ENCODE data around the gene R3HDM1.

The R3HDM1 gene

GRCh38 chr2:135736546-135736945 is 205.3 kb downstream of the R3HDM1 start:
- Histone ChIP-seq H2BK12ac (ENCODE audit: low read length) (no peak overlapping the region), H3K14ac (ENCODE audit: low read length) (no peak overlapping the region), H3K36me3 (replicated peaks in 1 of 2; ENCODE audit: control insufficient read depth in 2 of 2, insufficient read depth in 2 of 2, low read length in 2 of 2) (no peaks in the 10 kb centered on the region), H2AFZ (ENCODE audit: low read length) (no peak overlapping the region), H3K23ac (ENCODE audit: low read depth, low read length, poor library complexity) (no peak overlapping the region), H4K8ac (ENCODE audit: low read depth, low read length) (no peak overlapping the region), H3K9ac (ENCODE audit: low read depth, low read length, poor library complexity) (no peak overlapping the region), H3K4me3 (ENCODE audit: low read length in 2 of 2) (no peak overlapping the region), H3K4me1 (ENCODE audit: control insufficient read depth in 2 of 2, insufficient read depth in 1 of 2, low read depth in 1 of 2, low read length in 2 of 2) (peaks cover 0 to 2% of the 10 kb centered on the region in 2 donors), H4K91ac (ENCODE audit: low read depth, low read length, poor library complexity) (no peak overlapping the region), H3K27ac (replicated peaks; ENCODE audit: low read length) (no peak overlapping the region), H3K18ac (ENCODE audit: low read length) (no peak overlapping the region), H2BK15ac (ENCODE audit: low read length) (no peak overlapping the region), H3K4me2 (ENCODE audit: insufficient read depth, low read length, poor library complexity, severe bottlenecking) (no peak overlapping the region), H3K4ac (ENCODE audit: low read length) (no peak overlapping the region), H2BK120ac (ENCODE audit: low read depth, low read length) (no peak overlapping the region), H3K79me1 (ENCODE audit: low read depth, low read length) (no peaks in the 10 kb centered on the region), H3K9me3 (replicated peaks in 1 of 2; ENCODE audit: control insufficient read depth in 2 of 2, insufficient read depth in 1 of 2, low read depth in 1 of 2, low read length in 2 of 2) (no peaks in the 10 kb centered on the region), H2AK5ac (ENCODE audit: low read depth, low read length) (no peak overlapping the region), H2BK5ac (ENCODE audit: low read length) (no peak overlapping the region), H3K27me3 (ENCODE audit: control insufficient read depth in 3 of 3, insufficient read depth in 3 of 3, low read depth in 1 of 3, low read length in 3 of 3) (no peaks in the 10 kb centered on the region)
- DNase-seq (ENCODE audit: low spot score): no peak
- 100% methylated on average over 1 of the region's 5 CpGs; no CpG with 5 or more reads in 1 of the 2 donors for WGBS, 2 donors (ENCODE audit: extremely low coverage in 2 of 2, insufficient read length in 2 of 2, insufficient replicate concordance in 1 of 2)

DNA sequence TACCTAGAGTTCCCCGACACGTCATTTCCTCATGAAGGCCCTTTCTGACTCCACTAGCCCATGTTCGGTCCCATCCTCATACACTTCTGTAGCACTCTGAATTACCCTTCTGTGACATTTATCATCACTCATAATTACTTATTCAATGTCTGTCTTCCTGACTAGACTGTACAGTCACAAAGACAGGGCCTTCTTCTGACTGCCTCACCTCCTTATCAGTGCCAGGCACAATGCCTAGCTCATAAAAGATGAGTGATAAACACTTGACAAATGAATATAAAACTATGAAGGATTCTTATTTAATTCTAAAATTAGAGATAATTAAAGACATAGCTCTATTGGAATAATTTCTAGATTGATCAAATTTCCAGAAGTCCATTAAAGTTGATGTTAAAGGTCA is 208.9 kb downstream of the R3HDM1 start:
- H2BK15ac ChIP-seq (ENCODE audit: low read length): no peak overlapping the region
- no peak overlapping the region for H4K91ac ChIP-seq (ENCODE audit: low read depth, low read length, poor library complexity)
- no peak overlapping the region for H3K4me3 ChIP-seq (ENCODE audit: low read length in 2 of 2)
- H3K4ac ChIP-seq (ENCODE audit: low read length): no peak overlapping the region
- no peaks in the 10 kb centered on the region for H3K27me3 ChIP-seq (ENCODE audit: control insufficient read depth in 3 of 3, insufficient read depth in 3 of 3, low read depth in 1 of 3, low read length in 3 of 3)
- H3K18ac ChIP-seq (ENCODE audit: low read length): no peak overlapping the region
- H3K27ac ChIP-seq (replicated peaks; ENCODE audit: low read length): no peak overlapping the region
- peaks cover 0 to 13% of the 10 kb centered on the region in 2 donors for H3K36me3 ChIP-seq (replicated peaks in 1 of 2; ENCODE audit: control insufficient read depth in 2 of 2, insufficient read depth in 2 of 2, low read length in 2 of 2)
- no peak overlapping the region for H3K9ac ChIP-seq (ENCODE audit: low read depth, low read length, poor library complexity)
- H3K9me3 ChIP-seq (replicated peaks in 1 of 2; ENCODE audit: control insufficient read depth in 2 of 2, insufficient read depth in 1 of 2, low read depth in 1 of 2, low read length in 2 of 2): no peaks in the 10 kb centered on the region
- no peak overlapping the region for H3K4me2 ChIP-seq (ENCODE audit: insufficient read depth, low read length, poor library complexity, severe bottlenecking)
- no peak overlapping the region for H2BK120ac ChIP-seq (ENCODE audit: low read depth, low read length)
- no peak overlapping the region for H3K23ac ChIP-seq (ENCODE audit: low read depth, low read length, poor library complexity)
- H2AK5ac ChIP-seq (ENCODE audit: low read depth, low read length): no peak overlapping the region
- peaks cover 6% of the 10 kb centered on the region for H3K79me1 ChIP-seq (ENCODE audit: low read depth, low read length)
- no peak overlapping the region for H2BK5ac ChIP-seq (ENCODE audit: low read length)
- H3K4me1 ChIP-seq (ENCODE audit: control insufficient read depth in 2 of 2, insufficient read depth in 1 of 2, low read depth in 1 of 2, low read length in 2 of 2): peaks cover 2 to 5% of the 10 kb centered on the region in 2 donors
- no peak overlapping the region for H4K8ac ChIP-seq (ENCODE audit: low read depth, low read length)
- no peak overlapping the region for H3K14ac ChIP-seq (ENCODE audit: low read length)
- DNase-seq (ENCODE audit: low spot score): no peak
- WGBS, 2 donors (ENCODE audit: extremely low coverage in 2 of 2, insufficient read length in 2 of 2, insufficient replicate concordance in 1 of 2): no CpG with 5 or more reads among the region's 3 CpGs
- no peak overlapping the region for H2AFZ ChIP-seq (ENCODE audit: low read length)
- H2BK12ac ChIP-seq (ENCODE audit: low read length): no peak overlapping the region

DNA sequence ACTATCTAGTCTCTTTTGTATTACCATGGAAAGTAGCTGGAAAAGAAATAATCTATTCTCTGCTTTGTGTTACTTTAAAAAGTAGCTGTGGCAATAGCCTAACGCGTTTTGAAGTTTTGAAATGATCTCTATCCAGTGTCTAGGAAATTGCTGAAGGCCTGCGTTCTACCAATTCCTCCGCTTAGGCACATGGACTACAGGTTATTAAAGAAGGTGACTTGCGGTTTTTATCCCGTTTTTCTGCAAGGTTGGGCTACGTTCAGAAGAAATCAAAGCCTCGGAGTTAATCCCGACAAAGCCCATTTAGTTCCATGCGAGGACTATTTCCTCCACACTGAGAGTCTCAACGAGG is 209.7 kb downstream of the R3HDM1 start:
- H3K9ac ChIP-seq (ENCODE audit: low read depth, low read length, poor library complexity): no peak overlapping the region
- H3K79me1 ChIP-seq (ENCODE audit: low read depth, low read length): peaks cover 8% of the 10 kb centered on the region
- no peaks in the 10 kb centered on the region for H3K27me3 ChIP-seq (ENCODE audit: control insufficient read depth in 3 of 3, insufficient read depth in 3 of 3, low read depth in 1 of 3, low read length in 3 of 3)
- no peaks in the 10 kb centered on the region for H3K9me3 ChIP-seq (replicated peaks in 1 of 2; ENCODE audit: control insufficient read depth in 2 of 2, insufficient read depth in 1 of 2, low read depth in 1 of 2, low read length in 2 of 2)
- H3K4me2 ChIP-seq (ENCODE audit: insufficient read depth, low read length, poor library complexity, severe bottlenecking): no peak overlapping the region
- no CpG with 5 or more reads among the region's 11 CpGs for WGBS, 2 donors (ENCODE audit: extremely low coverage in 2 of 2, insufficient read length in 2 of 2, insufficient replicate concordance in 1 of 2)
- H2AFZ ChIP-seq (ENCODE audit: low read length): peak overlapping the region; percentile 79
- no peak overlapping the region for H3K14ac ChIP-seq (ENCODE audit: low read length)
- H2BK120ac ChIP-seq (ENCODE audit: low read depth, low read length): no peak overlapping the region
- H4K91ac ChIP-seq (ENCODE audit: low read depth, low read length, poor library complexity): no peak overlapping the region
- no peak overlapping the region for H3K27ac ChIP-seq (replicated peaks; ENCODE audit: low read length)
- H4K8ac ChIP-seq (ENCODE audit: low read depth, low read length): no peak overlapping the region
- H2BK5ac ChIP-seq (ENCODE audit: low read length): no peak overlapping the region
- H2AK5ac ChIP-seq (ENCODE audit: low read depth, low read length): no peak overlapping the region
- no peak overlapping the region for H3K4ac ChIP-seq (ENCODE audit: low read length)
- DNase-seq (ENCODE audit: low spot score): no peak
- H2BK15ac ChIP-seq (ENCODE audit: low read length): no peak overlapping the region
- H2BK12ac ChIP-seq (ENCODE audit: low read length): no peak overlapping the region
- no peak overlapping the region for H3K23ac ChIP-seq (ENCODE audit: low read depth, low read length, poor library complexity)
- H3K4me3 ChIP-seq (ENCODE audit: low read length in 2 of 2): no peak overlapping the region
- peaks cover 2 to 5% of the 10 kb centered on the region in 2 donors for H3K4me1 ChIP-seq (ENCODE audit: control insufficient read depth in 2 of 2, insufficient read depth in 1 of 2, low read depth in 1 of 2, low read length in 2 of 2)
- H3K18ac ChIP-seq (ENCODE audit: low read length): no peak overlapping the region
- H3K36me3 ChIP-seq (replicated peaks in 1 of 2; ENCODE audit: control insufficient read depth in 2 of 2, insufficient read depth in 2 of 2, low read length in 2 of 2): peaks cover 0 to 21% of the 10 kb centered on the region in 2 donors

DNA sequence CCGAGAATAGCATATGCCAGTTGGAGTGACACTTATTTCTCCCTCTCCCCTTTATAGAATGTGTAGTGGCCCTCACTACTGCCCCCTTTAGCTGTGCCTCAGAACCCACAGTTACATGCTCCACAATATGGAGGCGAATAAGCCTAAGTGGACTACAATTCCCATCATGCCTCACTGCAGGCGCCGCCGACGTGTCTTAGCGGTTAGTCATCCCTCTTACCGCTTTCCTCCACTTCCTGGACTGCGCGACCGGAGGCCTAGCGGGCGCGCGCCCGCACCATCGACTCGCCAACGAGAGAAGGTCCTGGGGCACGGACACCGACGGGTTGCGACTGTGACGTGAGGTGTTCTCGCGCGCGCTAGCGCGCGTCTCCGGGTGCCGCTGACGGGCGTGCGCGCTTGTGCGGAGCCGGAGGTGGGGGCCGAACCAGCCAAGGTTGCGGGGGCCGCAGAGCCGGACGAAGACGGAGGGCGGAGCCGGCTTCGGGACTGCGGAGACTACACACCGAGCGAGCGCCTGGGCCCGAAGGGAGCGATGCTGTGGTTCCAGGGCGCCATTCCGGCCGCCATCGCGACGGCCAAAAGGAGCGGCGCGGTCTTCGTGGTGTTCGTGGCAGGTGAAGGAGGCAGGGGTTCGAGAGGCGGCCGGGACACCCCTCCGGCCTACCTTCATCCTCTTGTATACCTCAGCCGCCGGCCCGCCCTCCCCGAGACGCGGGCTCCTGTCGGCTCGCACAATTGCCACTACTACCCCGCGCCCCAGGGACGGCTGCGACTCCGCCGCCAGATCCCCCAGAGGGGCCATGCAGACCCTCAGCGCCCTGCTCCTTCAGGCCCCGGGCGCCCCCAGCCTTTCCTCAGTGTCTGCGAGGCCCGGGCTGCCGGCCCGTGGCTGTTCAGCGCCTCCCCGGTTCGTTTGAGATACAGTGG is 210.4 kb downstream of the R3HDM1 start, which contains the start of gene UBXN4:
Gene UBXN4 (plus strand): TSS at position 461 of the 930 bp plus-strand sequence. CDS start 75 bp downstream, at position 536.
- Histone ChIP-seq H4K91ac (ENCODE audit: low read depth, low read length, poor library complexity) (peak within 1 kb of the TSS; percentile 53), H4K8ac (ENCODE audit: low read depth, low read length) (no peak within 1 kb of the TSS), H2BK12ac (ENCODE audit: low read length) (peak within 1 kb of the TSS; percentile 54), H3K27me3 (ENCODE audit: control insufficient read depth in 3 of 3, insufficient read depth in 3 of 3, low read depth in 1 of 3, low read length in 3 of 3) (no peaks in the 10 kb centered on the region), H2AFZ (ENCODE audit: low read length) (peak within 1 kb of the TSS; percentile 91), H3K9ac (ENCODE audit: low read depth, low read length, poor library complexity) (peak within 1 kb of the TSS; percentile 98), H3K4ac (ENCODE audit: low read length) (peak within 1 kb of the TSS; percentile 23), H3K23ac (ENCODE audit: low read depth, low read length, poor library complexity) (peak within 1 kb of the TSS; percentile 98), H3K36me3 (replicated peaks in 1 of 2; ENCODE audit: control insufficient read depth in 2 of 2, insufficient read depth in 2 of 2, low read length in 2 of 2) (peaks cover 0 to 27% of the 10 kb centered on the region in 2 donors), H3K9me3 (replicated peaks in 1 of 2; ENCODE audit: control insufficient read depth in 2 of 2, insufficient read depth in 1 of 2, low read depth in 1 of 2, low read length in 2 of 2) (no peaks in the 10 kb centered on the region), H2BK15ac (ENCODE audit: low read length) (peak within 1 kb of the TSS; percentile 81), H3K18ac (ENCODE audit: low read length) (peak within 1 kb of the TSS; percentile 100), H3K4me2 (ENCODE audit: insufficient read depth, low read length, poor library complexity, severe bottlenecking) (peak within 1 kb of the TSS; percentile 45), H3K4me3 (ENCODE audit: low read length in 2 of 2) (peak within 1 kb of the TSS; percentile 77 to 96), H2BK5ac (ENCODE audit: low read length) (peak within 1 kb of the TSS; percentile 98), H3K79me1 (ENCODE audit: low read depth, low read length) (peaks cover 8% of the 10 kb centered on the region), H3K14ac (ENCODE audit: low read length) (peak within 1 kb of the TSS; percentile 97), H3K27ac (replicated peaks; ENCODE audit: low read length) (peak within 1 kb of the TSS; percentile 98), H3K4me1 (ENCODE audit: control insufficient read depth in 2 of 2, insufficient read depth in 1 of 2, low read depth in 1 of 2, low read length in 2 of 2) (peaks cover 2 to 5% of the 10 kb centered on the region in 2 donors), H2AK5ac (ENCODE audit: low read depth, low read length) (peak within 1 kb of the TSS; percentile 99), H2BK120ac (ENCODE audit: low read depth, low read length) (peak within 1 kb of the TSS; percentile 99)
- no CpG with 5 or more reads among the region's 93 CpGs for WGBS, 2 donors (ENCODE audit: extremely low coverage in 2 of 2, insufficient read length in 2 of 2, insufficient replicate concordance in 1 of 2)
- DNase-seq (ENCODE audit: low spot score): peak; percentile 97
